Memory B cell (primary cell): ENCODE measurements around the gene MAD1L1.

Source experiments
- ATAC-seq: fragments of 150-1000 bp; cut with Tn5 transposase; 2 replicates; pipeline ENCODE4 v1.10.0; 2021; ENCODE audit warnings: low read depth, mild to moderate bottlenecking, moderate library complexity
- DNase-seq, 2 donors: peaks; one replicate each; pipeline ENCODE4 v3.0.0; 2022; ENCODE audit warnings: low spot score in 2 of 2
- H3K27ac Mint-ChIP-seq: one replicate; pipeline ENCODE4 v1.8.0; 2022; ENCODE audit warnings: mild to moderate bottlenecking, moderate library complexity, mixed read lengths
- H3K27me3 Mint-ChIP-seq: one replicate; pipeline ENCODE4 v1.8.0; 2022; ENCODE audit warnings: mixed read lengths
- H3K36me3 Mint-ChIP-seq: one replicate; pipeline ENCODE4 v1.8.0; 2022; ENCODE audit warnings: mild to moderate bottlenecking, mixed read lengths
- H3K4me1 Mint-ChIP-seq: one replicate; pipeline ENCODE4 v1.8.0; 2022; ENCODE audit warnings: mixed read lengths
- H3K4me3 Mint-ChIP-seq: one replicate; pipeline ENCODE4 v1.8.0; 2022; ENCODE audit warnings: mild to moderate bottlenecking, moderate library complexity, mixed read lengths
- H3K9me3 Mint-ChIP-seq: one replicate; pipeline ENCODE4 v1.8.0; 2022; ENCODE audit warnings: mixed read lengths

MAD1L1 gene

DNA sequence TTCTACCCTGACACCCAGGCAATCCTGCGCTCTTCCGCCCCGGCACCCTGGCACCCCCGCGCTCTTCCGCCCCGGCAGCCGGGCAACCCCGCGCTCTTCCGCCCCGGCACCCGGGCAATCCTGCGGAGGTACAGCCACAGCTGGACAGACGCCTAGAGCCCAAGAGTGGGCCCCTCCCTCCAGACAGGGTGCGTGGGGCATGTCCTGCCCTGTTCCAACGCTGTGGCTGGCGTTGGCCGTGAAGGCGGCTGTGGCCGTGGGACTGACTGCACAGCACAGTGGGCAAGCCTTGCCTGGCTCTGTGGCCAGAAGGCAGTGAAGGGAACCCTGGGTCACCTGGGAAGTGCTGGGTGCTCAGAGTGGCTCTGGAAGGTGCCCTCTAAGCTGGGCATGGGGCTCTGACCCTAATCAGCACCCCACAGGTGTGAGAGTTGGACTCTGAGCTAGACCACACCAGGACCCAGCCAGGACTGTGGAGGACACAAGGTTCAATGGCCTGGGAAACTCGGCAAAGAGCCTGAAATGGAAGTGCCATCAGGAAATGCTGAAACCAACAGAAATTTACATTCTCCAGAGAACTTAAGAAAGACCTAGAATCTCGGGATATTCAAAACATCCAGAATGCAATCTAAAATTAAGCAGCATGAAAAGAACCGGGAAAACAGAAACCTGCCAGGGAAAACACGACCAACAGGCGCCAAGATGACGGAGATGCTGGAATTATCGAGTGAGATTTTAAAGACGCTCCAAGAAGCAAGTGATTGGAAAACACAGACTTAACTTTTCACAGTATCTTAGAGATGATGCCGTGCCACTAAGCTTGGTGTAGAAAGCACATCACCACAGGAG is 309.1 kb downstream of the MAD1L1 start:
- Mint-ChIP-seq H3K4me3 (no peak overlapping the region), H3K9me3 (no peaks in the 10 kb centered on the region), H3K27me3 (no peaks in the 10 kb centered on the region), H3K4me1 (peaks cover 54% of the 10 kb centered on the region), H3K36me3 (peaks cover 11% of the 10 kb centered on the region), H3K27ac (no peak overlapping the region)
- ATAC-seq, result no peak
- no peak for DNase-seq

DNA sequence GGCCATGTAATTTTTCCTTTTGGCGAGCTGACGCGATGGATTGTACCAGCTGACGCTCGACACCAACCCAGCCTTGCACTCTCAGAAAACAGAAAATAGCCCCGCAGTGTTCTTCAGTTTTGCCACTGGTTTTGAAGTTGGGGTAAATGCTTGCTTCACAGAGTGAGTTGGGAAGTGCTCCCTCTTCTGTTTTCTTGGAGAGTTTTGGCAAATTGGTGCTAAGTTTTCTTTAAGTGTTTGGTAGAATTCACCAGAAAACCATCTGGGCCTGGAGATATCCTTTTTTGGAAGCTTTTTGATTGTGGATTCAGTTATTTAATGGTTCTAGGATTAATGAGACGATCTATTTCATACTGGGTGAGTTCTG is 309.9 kb downstream of the MAD1L1 start:
- Mint-ChIP-seq H3K4me1 (peaks cover 47% of the 10 kb centered on the region), H3K4me3 (no peak overlapping the region), H3K36me3 (peaks cover 11% of the 10 kb centered on the region), H3K9me3 (no peaks in the 10 kb centered on the region), H3K27me3 (no peaks in the 10 kb centered on the region), H3K27ac (no peak overlapping the region)
- no peak for DNase-seq
- ATAC-seq, result no peak

DNA sequence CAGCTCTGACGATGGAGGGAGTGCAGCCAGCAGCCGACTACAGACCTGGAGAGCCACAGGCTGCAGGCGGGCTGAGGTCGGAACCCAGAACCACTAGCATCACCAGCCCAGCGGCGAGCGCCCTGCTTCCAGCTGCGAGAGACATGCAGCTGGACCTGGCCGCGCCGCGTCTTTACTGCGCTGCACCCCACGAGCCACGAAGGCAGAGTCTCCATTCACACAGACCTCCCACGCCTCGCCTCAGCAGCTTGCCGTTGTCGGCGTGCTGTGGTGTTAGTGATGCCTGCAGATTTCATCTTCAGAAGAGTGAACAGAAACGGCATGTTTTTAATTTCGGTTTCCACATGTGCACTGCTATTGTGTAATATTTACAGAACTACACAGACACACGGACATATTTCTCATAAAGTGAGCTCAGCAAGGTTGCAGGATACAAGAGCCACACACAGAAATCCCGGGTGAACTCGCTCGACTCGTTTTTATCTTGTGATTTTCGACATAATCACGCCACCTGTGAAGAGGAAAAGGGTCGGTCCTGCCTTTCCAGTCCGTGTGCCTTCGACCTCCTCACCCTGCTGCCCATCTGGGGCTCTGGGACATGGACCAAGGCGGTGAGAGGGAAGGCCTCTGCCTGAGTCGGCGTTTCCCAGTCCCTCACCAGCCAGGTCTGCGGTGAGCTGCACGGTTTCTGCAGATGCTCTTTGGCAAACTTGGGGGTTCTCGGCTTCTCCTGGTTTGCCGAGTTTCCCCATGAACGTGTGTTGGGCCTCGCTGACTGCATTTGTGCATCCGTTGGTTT is 310.5 kb downstream of the MAD1L1 start:
- DNase-seq (no peak), ATAC-seq (no peak)
- Mint-ChIP-seq H3K27ac (no peak overlapping the region), H3K9me3 (no peaks in the 10 kb centered on the region), H3K27me3 (no peaks in the 10 kb centered on the region), H3K4me1 (peaks cover 46% of the 10 kb centered on the region), H3K4me3 (no peak overlapping the region), H3K36me3 (peaks cover 9% of the 10 kb centered on the region)

DNA sequence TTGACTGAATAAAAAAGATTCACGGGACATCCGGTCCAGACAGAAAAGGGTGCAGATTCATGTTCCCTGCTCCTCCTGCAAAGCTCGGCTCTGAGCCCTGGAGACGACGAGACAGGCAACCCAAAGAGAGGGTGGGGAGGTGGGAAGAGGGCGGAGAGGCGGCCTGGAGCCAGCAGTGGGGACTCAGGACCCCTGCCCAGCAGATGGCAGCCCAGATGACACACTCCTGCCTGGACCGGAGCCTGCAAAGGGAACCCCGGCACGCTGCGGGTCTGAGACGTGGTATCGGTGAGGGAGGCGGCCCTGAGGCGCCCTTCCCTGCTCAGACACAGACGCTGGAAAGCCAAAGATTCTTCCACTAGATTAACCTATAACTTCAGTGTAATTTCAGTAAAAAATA is 311.9 kb downstream of the MAD1L1 start:
- H3K9me3 Mint-ChIP-seq, result no peaks in the 10 kb centered on the region
- no peaks in the 10 kb centered on the region for H3K27me3 Mint-ChIP-seq
- H3K27ac Mint-ChIP-seq, result no peak overlapping the region
- peaks cover 5% of the 10 kb centered on the region for H3K36me3 Mint-ChIP-seq
- DNase-seq (no peak), ATAC-seq (no peak)
- peak overlapping the region; percentile 78 for H3K4me3 Mint-ChIP-seq
- peaks cover 34% of the 10 kb centered on the region for H3K4me1 Mint-ChIP-seq

DNA sequence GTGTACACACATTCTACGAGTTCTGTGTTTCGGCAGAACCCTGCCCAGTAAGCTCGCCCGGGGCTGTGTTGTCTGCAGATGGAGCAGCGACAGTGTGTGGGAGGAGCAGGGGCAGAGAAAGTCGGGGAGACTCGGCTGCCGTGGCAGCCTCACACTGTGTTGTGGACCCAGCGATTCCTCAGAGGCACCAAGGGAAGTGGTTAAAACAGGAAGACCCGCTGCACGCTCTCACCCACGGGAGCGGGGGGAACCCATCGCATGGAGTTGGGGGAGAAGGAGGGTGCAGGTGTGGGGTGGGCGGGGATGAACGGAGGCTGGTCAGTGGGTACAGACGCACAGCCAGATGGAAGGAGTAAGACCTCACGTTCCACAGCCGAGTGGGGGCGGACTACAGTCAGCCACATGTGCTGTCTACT is 312.5 kb downstream of the MAD1L1 start:
- ATAC-seq (peak; percentile 84), DNase-seq (peak in 1 of 2 donors; percentile 20)
- no peaks in the 10 kb centered on the region for H3K27me3 Mint-ChIP-seq
- peaks cover 5% of the 10 kb centered on the region for H3K36me3 Mint-ChIP-seq
- peaks cover 30% of the 10 kb centered on the region for H3K4me1 Mint-ChIP-seq
- peak overlapping the region; percentile 42 for H3K27ac Mint-ChIP-seq
- no peaks in the 10 kb centered on the region for H3K9me3 Mint-ChIP-seq
- peak overlapping the region; percentile 78 for H3K4me3 Mint-ChIP-seq

DNA sequence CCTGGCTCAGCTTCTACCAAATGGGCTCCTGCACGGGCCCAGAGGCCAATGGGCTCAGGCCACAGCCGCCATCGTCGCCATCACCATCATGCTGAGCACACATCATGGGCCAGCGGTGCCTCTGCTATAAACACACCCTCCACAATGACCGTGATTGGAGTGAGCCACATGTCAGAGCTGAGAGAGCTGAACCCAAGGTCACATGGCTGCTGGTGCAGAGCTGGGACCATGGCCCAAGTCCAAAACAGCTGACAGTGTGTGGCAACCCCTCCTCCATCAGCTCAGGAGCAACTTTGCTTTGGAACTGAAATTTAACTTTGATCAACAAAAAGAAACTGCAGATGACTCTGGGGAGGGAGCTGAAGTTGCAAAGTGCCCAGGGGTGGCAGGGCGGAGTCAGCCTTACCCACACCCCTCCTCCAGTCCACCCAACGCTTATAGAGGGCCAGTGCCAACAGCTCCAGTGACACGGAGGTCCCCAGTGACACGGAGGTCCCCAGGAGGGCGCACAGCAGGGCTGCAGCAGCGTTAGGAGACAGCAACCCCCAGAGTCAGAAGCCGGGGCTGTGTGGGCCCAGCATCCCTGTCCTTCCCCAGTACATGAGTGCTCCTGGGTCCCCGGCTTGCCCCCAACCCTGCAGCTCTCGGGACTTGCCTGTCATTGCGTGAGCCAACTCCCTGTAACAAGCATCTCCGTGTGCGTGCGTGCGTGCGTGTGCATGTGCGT is 313.0 kb downstream of the MAD1L1 start:
- Mint-ChIP-seq H3K4me3 (peak overlapping the region; percentile 78), H3K4me1 (peaks cover 26% of the 10 kb centered on the region)

DNA sequence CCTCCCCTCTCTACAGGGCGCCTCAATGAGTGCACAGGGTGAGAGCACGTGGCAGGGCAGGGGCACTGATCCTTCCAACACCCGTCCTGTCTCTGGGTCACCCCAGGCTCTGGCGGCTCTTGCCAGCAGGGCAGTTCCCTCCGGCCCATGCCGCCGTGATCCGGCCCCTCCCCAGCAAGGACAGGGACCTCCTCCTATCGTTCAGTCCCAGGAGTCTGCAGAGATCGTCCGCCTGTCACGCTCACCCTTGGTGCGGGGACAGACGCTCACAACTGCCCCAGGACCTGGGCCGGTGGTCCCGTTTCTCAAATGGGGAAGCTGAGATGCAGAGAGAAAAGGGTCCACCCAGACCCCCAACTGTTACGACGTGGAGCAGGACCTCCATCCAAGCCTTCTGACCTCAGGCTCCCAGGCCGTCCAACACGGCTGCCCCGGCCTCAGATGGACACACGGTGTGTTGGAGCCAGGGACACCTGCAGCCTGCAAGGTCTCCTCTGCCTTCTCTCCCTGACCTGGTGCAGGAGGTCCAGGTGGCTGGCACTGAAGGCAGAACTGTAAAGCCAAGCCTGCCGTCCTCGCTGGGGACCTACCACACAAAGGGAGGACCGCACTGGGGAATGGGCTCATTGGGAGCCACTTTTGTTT is 313.7 kb downstream of the MAD1L1 start:
- Mint-ChIP-seq H3K27ac (no peak overlapping the region), H3K36me3 (peaks cover 5% of the 10 kb centered on the region), H3K4me1 (peaks cover 19% of the 10 kb centered on the region), H3K9me3 (no peaks in the 10 kb centered on the region), H3K27me3 (no peaks in the 10 kb centered on the region), H3K4me3 (no peak overlapping the region)
- DNase-seq, result no peak
- ATAC-seq, result no peak

More for the DNA sequence above, 313.0 kb downstream of the MAD1L1 start:
- Mint-ChIP-seq H3K9me3 (no peaks in the 10 kb centered on the region), H3K36me3 (peaks cover 5% of the 10 kb centered on the region), H3K27ac (peak overlapping the region; percentile 42), H3K27me3 (no peaks in the 10 kb centered on the region)
- DNase-seq, result no peak
- ATAC-seq, result no peak

DNA sequence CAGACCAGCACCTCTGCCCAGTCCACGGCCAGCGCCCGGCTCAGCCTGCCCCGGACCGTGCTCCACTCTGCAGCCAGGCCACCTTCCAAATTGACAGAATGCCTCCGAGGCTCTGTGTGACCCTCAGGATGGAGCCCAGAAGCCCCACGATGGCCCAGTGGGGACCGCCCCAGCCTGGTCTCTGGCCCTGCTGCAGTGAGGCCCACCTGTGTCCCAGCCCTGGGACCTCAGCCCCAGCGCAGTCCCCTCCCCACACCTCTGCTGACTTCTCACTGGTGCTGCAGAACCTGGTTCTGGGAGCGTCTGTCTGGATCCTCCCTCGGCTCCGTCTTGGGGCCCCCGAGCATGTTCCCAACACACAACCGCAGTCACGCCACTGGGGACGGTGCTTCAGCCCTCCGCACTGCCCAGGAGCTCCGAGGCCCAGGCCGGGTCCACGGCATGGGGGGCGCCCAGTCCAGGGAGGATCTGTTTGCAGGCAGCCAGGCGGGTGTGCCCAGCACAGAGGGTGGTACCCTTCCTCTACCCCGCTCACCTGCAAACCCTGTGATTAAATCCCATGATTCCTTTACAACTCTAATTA is 314.6 kb downstream of the MAD1L1 start:
- no peak overlapping the region for H3K4me3 Mint-ChIP-seq
- DNase-seq (no peak), ATAC-seq (no peak)
- no peaks in the 10 kb centered on the region for H3K27me3 Mint-ChIP-seq
- peaks cover 17% of the 10 kb centered on the region for H3K4me1 Mint-ChIP-seq
- no peak overlapping the region for H3K27ac Mint-ChIP-seq
- H3K9me3 Mint-ChIP-seq, result no peaks in the 10 kb centered on the region
- peaks cover 5% of the 10 kb centered on the region for H3K36me3 Mint-ChIP-seq

DNA sequence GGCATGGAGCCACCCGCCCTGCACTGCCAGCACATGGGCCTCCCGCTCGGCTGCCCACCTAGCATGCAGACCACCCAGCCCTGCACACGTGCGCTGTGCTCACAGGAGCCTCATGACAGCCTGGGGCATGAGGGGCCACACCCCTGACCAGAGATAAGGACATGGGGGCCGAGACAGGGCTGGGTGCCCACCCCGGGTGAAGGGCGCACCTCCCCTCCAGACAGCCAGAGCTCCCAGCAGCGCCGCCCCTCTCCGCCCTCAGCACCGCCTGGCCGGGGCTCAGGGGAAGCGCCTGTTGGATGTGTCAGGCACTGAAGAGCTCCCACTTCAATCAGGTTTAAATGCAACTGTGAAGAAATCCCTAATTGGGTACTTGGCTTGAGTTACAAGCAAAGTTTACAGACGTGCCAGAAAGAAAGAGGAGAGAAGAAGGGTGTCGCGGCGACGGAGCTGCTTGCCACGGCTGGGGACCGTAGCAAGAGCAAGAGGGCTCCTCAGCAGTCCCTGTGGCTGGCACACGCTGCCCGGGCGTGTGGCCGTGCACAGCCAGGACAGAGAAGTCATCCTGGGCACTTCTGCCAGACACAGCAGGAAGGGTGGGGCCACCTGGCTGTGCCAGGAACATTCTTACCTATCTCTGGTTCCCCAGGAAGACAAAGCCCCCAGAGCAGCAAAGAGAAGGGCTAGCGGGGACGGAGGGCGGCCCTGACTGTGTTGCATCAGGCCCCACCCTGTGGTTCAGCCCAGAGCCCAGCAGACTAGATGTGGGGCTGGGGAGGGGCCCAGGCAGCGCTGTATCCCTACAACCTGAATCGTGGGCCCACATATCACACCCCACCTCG is 315.3 kb downstream of the MAD1L1 start:
- Mint-ChIP-seq H3K36me3 (peaks cover 4% of the 10 kb centered on the region), H3K4me1 (peaks cover 20% of the 10 kb centered on the region), H3K4me3 (no peak overlapping the region), H3K9me3 (no peaks in the 10 kb centered on the region), H3K27ac (no peak overlapping the region), H3K27me3 (no peaks in the 10 kb centered on the region)
- no peak for DNase-seq
- no peak for ATAC-seq

DNA sequence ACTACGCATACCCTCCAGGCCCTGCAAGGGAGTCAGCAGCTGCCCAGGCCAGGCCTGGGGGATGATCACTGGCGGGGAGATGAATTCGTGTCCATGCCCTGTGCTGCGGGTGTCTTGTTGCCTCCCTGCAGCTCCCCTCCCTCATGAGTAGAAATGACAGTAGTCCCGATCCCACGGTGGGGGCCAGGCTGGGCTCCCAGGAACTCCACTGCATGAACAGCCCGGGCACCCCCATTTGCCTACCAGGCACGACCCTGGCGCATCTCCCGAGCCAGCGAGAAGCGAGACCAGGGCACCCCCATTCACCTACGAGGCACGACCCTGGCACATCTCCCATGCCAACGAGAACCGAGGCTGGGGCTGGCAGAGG is 316.2 kb downstream of the MAD1L1 start:
- ATAC-seq, result no peak
- no peaks in the 10 kb centered on the region for H3K9me3 Mint-ChIP-seq
- H3K27ac Mint-ChIP-seq, result peak overlapping the region; percentile 64

DNA sequence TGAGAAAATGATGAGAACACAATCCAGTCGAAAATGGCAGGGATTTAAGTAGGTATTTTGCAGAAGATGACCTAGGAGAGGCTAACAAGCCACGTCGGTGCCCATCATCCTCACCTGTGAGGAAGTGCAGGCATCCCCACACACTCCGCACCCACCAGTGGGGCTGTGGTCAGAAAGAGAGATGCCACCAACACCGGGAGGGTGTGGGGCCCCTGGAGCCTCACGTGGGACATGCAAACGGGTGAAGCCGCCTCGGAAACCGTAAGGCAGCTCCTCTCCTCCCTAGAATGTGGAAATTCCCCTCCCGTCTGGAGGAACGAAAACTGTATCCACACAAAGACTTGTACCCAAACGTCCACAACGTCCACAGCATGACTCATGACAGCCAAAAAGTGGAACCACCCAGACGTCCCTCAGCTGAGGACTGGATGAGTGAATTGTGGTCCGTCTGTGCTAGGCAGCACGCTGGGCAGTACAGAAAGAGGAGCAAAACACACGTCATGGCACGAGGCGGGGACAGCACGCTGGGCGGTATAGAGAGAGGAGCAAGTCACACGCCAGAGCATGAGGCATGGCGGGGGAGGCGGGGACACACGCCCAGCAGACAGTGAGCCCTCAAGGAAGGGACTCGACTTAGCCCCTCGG is 316.7 kb downstream of the MAD1L1 start:
- Mint-ChIP-seq H3K27me3 (no peaks in the 10 kb centered on the region), H3K27ac (peak overlapping the region; percentile 64), H3K4me1 (peaks cover 20% of the 10 kb centered on the region), H3K9me3 (no peaks in the 10 kb centered on the region), H3K4me3 (no peak overlapping the region), H3K36me3 (peaks cover 3% of the 10 kb centered on the region)
- ATAC-seq (no peak), DNase-seq (no peak)

More for the DNA sequence above, 316.2 kb downstream of the MAD1L1 start:
- Mint-ChIP-seq H3K36me3 (peaks cover 3% of the 10 kb centered on the region), H3K4me1 (peaks cover 20% of the 10 kb centered on the region), H3K27me3 (no peaks in the 10 kb centered on the region), H3K4me3 (no peak overlapping the region)
- no peak for DNase-seq

DNA sequence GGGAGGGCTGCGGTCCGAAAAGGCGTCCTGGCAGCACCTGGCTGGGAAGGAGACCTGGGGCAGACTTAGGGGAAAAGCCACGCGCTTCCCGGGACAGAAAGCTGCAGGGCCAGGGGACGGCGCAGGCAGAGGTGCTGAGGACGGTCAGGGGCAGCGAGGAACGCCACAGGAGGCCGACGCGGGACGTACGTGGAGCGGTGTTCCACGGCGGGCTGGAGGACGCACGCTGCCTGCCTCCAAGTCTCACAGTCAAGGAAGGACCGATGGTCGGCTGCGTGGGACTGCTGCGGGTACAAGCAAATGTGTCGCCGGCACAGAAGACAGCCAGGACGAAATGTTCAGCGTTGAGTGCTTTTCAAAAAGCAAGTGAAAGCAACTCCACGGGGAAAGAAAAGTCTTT is 317.4 kb downstream of the MAD1L1 start:
- DNase-seq (no peak), ATAC-seq (no peak)
- H3K9me3 Mint-ChIP-seq, result no peaks in the 10 kb centered on the region
- H3K36me3 Mint-ChIP-seq, result peaks cover 3% of the 10 kb centered on the region
- H3K27me3 Mint-ChIP-seq, result no peaks in the 10 kb centered on the region
- no peak overlapping the region for H3K27ac Mint-ChIP-seq
- H3K4me1 Mint-ChIP-seq, result peaks cover 15% of the 10 kb centered on the region
- H3K4me3 Mint-ChIP-seq, result no peak overlapping the region
